Measurements from ENCODE around the gene NEK1.

Gene NEK1

GRCh38 chr4:169645627-169646026 is 33.2 kb upstream of the NEK1 start:
- no peak for DNase-seq (ENCODE audit: low spot score)
- TF ChIP-seq CTCF (IDR thresholded peaks at IDR 0.05; ENCODE audit: borderline replicate concordance, control extremely low read depth, extremely low read depth, insufficient read depth, missing control alignments): no peak
- in situ Hi-C loops (cut with MboI; ENCODE audit: low sequenced_read_pairs, unreplicated experiment): no loop called here

GRCh38 chr4:169644802-169645201 is 32.4 kb upstream of the NEK1 start:
- DNase-seq (ENCODE audit: low spot score): no peak
- in situ Hi-C loops (cut with MboI; ENCODE audit: low sequenced_read_pairs, unreplicated experiment): no loop called here
- TF ChIP-seq CTCF (IDR thresholded peaks at IDR 0.05; ENCODE audit: borderline replicate concordance, control extremely low read depth, extremely low read depth, insufficient read depth, missing control alignments): no peak

- DNase-seq (ENCODE audit: low spot score): no peak
- no peak for TF ChIP-seq CTCF (IDR thresholded peaks at IDR 0.05; ENCODE audit: borderline replicate concordance, control extremely low read depth, extremely low read depth, insufficient read depth, missing control alignments)
- in situ Hi-C loops (cut with MboI; ENCODE audit: low sequenced_read_pairs, unreplicated experiment): no loop called here
Measured at GRCh38 chr4:169640261-169640870, 28.0 kb upstream of the NEK1 start.

- no peak for TF ChIP-seq CTCF (IDR thresholded peaks at IDR 0.05; ENCODE audit: borderline replicate concordance, control extremely low read depth, extremely low read depth, insufficient read depth, missing control alignments)
- DNase-seq (ENCODE audit: low spot score): no peak
- in situ Hi-C loops (cut with MboI; ENCODE audit: low sequenced_read_pairs, unreplicated experiment): no loop called here
Measured at GRCh38 chr4:169634975-169635374, 22.6 kb upstream of the NEK1 start.

- no peak for TF ChIP-seq CTCF (IDR thresholded peaks at IDR 0.05; ENCODE audit: borderline replicate concordance, control extremely low read depth, extremely low read depth, insufficient read depth, missing control alignments)
- DNase-seq (ENCODE audit: low spot score): no peak
- in situ Hi-C loops (cut with MboI; ENCODE audit: low sequenced_read_pairs, unreplicated experiment): no loop called here
Measured at GRCh38 chr4:169632896-169633295, 20.5 kb upstream of the NEK1 start.

- DNase-seq (ENCODE audit: low spot score): no peak
- in situ Hi-C loops (cut with MboI; ENCODE audit: low sequenced_read_pairs, unreplicated experiment): no loop called here
- no peak for TF ChIP-seq CTCF (IDR thresholded peaks at IDR 0.05; ENCODE audit: borderline replicate concordance, control extremely low read depth, extremely low read depth, insufficient read depth, missing control alignments)
Measured at GRCh38 chr4:169630069-169630468, 17.7 kb upstream of the NEK1 start.

All from GM13976 (cell line).